Amniotic epithelial cell (primary cell): ENCODE data around the gene RPS6KA5.
"Not testable (repeated sequence)": the region's sequence is repeated elsewhere in the genome, so short reads cannot be mapped to it uniquely, and the experiment has no call there.

Source experiments
- DNase-seq: peaks from one replicate; pipeline ENCODE4 v3.0.0-alpha.2; 2010; ENCODE audit warnings: low read depth

Gene RPS6KA5

DNA sequence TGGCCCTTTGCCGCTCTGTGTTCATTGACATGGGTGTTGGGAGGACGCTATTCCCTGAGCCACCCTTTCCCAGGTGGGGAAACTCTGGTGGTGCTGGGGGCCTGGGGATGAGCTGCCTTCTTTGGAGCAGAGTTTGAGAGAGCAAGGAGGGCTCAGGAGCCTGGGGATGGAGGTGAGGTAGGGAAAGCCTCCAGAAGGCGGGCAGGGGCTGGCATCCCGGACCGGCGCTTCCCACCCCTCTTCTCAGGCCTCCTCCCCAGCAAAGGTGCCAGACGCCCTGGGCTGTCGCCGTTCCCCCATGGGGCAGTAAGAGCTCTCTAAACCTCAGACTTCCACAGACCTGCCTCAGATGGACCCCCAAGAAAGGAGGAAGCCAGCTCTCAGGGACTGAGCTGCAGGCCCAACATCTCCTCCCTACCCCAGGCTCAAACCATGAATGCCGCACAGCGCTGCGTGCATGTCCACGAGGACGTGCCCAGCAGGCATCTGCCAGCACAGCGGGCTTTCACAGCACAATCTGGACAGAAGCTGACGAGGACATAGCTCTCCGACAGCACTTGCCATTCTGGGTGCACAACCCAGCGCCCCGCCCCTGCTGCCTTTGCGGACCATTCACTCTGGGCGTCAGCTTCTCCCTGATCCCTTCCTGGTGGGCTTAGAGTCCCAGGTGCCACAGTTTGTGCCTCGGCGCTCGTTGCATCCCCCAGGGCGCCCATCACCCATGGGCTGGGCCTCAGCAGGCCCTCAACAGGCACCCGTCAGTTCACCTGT, 229.3 kb downstream of the RPS6KA5 start:
- DNase-seq = no peak

DNA sequence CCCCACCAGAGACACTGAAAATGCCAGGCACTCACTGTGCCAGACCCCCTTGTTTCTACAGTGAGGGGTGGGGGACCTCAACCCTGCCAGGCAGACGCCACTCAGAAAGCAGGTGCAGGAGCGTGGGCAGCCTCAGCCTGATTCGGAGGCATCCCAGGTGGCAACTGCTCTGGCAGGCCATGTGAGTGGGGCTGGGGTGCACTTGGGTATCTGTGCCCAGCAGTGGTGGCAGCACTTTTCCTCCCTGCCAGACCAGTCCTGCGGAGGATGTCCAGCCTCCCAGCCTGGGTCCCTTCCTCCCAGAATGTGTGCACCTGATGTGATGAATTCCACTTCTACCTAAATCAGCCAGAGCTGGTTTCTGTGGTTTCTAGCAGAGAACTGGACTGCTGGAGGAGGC, 230.8 kb downstream of the RPS6KA5 start:
- DNase-seq = no peak

DNA sequence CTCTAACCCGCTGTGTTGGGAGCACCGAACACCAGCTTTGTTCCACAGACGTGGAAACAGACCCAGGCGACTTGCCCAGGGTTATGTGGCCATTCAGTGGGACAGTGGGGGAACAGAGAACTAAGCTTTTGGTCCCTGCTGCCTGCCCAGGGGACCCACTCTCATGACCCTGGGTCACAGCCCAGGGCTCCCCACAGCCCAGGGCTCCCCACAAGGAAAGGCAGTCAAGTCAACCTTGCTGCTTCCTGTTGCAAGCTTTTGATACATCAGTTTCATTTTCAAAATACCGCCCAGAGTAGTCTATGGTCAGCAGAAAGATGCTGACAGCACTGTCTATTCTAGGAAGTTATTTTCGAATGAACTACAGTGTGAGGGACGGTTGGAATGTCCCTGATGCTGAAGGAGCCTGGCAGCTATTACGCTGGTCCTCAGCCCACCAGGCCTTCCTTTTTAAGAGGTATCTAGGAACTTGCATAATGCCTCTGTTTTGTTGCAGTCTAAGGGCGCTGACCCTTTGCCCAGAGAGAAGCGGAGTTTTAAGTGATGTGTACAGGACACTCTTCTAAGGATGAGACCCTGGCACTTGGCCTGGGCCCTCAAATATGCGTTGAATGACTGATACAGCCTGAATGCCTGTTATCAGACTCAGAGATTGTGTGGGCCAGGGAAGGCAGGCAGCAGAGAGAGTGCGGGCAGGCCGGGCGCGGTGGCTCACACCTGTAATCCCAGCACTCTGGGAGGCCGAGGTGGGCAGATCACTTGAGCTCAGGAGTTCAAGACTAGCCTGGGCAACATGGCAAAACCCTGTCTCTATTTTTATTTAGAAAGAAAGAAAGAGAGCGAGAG, 231.6 kb downstream of the RPS6KA5 start:
- DNase-seq = no peak

DNA sequence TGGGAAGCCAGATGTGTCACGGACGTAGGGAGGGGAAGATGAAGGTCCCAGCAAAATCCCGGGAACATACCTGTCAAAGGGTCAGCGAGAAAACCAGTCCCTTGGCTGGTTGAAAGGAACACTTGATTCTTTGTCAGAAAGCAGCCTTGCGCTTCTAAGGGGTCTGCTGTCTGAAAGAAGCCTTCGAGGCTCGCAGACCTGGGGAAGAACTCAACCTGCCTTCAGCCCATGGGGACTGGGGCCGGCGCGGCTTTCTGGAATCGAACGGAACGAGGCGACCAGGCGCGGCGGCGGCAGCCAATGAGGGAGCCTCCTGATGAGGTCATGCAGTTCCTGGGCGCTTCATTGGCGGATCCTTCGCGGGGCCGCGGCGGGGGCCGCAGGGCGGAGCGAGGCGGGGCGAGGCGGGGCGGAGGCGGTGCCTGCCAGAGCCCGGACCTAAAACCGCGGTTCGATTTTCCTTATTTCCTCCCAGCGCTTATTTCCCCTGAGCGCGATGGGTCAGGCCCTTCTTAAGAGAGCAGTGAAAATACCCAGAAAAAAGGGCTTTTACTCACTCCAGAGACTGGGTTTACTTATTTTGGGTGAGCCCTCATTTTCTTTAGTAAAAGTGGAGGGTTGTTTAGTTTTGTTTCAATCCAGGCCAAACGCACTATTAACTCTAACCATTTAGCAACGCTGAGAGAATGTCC, 232.4 kb downstream of the RPS6KA5 start:
- peak; percentile 67 for DNase-seq

DNA sequence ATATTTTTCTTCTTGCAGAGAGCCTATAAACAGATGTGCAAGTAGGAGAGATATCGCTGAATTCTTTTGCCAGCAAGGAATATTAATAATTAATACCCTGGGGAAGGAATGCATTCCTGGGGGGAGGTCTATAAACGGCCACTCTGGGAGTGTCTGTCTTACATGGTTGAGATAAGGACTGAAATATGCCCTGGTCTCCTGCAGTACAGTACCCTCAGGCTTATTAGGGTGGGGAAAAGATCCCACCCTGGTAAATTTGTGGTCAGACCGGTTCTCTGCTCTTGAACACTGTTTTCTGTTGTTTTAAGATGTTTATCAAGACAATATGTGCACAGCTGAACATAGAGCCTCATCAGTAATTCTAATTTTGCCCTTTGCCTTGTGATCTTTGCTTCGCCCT, 236.9 kb downstream of the RPS6KA5 start:
- not testable (repeated sequence) for DNase-seq

DNA sequence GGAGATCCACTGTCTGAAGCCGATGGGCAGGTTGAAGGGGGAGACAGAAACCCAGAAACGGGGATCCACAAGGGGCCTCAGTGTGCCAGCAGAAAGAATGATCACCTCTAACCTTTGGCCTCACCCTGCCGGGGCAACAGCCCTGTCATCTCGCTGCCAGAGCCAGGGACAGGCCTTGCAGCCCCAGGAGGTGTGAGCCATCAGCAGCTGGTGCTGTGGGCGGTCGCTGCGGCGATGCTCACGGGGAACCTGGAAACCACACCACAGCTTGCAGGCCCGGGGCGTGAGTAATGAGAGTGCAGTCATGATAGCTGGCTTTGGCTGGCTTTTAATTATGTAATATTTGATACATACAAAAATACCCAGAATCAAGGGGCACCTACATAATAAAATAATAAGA, 239.5 kb downstream of the RPS6KA5 start:
- peak; percentile 46 for DNase-seq

DNA sequence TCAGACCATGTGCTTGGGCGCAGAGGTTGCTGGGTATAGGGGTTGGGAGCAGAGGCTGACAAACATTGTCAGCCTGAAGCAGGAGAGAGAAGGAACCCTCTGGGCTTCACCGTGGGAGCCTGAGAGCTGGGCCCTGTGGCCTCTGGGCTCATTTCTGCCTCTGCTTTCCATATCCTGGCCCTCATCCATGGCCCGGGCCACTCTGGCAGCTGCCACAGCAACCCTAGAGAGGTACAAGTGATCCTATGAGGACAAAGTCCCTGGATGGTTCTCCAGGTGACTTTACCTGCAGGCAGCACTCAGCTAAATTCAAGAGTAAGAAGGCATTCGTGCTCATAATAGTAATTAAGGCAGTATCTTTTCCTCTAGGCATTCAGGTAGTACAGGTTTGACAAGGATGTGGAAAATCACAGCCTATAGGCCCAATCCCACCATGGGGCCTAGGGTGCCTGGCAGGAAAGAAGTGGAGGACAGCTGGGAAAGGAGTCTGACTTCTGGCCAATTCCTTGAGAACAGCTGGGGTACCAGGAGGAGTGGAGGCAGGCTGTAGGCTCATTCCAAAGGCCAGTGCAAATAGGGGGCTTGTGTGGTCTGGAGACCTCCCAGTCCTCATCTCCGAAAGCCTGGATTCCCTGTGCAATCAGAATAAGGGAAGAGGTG, 240.6 kb downstream of the RPS6KA5 start:
- no peak for DNase-seq

DNA sequence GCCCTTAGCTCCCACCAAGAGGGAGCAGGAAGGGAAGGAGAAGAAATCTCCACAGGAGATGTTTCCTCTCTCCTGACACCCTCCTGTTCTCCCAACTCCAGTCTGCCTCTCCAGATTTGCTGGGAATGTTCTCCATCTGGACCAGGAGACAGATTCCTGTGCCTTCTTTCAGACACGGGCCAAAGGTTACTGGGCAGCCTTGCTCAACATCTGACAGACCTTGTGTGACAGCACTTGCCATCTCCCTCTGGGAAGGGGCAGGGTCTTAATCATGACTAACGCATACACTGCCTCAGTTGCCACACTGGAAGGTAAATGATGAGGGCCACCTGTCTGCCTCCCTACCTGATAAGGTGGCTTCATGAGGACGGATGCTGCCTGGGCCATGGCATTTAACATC, 241.7 kb downstream of the RPS6KA5 start:
- no peak for DNase-seq

DNA sequence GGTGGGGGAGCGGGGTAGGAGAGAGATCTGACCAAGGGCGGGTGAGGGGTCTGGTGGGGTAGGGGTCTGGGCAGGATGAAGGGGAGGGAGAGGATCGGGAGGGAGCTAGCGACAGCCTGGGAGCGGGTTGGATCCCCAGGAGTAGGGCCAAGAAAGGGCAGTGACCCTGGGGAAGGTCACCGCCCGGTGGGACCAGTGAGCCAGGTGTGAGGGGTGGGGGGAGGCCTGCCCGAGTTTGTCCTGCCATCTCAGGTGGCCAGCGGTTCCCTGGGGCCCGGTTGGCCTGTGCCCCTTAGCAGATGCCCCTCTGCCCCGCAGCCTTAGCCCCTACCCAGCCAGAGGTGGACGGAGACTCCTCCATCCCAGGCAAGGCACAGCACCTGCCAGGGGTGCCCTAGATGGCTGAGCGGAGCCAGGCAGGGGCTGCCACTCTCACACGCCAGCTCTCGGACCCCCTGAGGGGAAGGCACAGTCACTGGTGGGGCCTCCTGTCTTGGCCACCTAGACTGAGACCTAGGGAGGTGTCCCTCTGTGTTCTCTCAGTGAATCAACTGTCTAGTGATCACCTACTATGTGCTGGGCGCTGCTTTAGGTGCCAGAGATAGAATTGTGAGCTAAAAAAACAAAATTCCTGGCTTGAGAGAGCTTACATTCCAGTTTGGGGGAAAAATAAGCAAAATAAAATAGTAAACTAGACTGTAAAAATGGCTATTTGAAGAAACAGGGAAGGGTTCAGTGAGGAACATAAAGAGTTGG, 243.6 kb downstream of the RPS6KA5 start:
- no peak for DNase-seq

DNA sequence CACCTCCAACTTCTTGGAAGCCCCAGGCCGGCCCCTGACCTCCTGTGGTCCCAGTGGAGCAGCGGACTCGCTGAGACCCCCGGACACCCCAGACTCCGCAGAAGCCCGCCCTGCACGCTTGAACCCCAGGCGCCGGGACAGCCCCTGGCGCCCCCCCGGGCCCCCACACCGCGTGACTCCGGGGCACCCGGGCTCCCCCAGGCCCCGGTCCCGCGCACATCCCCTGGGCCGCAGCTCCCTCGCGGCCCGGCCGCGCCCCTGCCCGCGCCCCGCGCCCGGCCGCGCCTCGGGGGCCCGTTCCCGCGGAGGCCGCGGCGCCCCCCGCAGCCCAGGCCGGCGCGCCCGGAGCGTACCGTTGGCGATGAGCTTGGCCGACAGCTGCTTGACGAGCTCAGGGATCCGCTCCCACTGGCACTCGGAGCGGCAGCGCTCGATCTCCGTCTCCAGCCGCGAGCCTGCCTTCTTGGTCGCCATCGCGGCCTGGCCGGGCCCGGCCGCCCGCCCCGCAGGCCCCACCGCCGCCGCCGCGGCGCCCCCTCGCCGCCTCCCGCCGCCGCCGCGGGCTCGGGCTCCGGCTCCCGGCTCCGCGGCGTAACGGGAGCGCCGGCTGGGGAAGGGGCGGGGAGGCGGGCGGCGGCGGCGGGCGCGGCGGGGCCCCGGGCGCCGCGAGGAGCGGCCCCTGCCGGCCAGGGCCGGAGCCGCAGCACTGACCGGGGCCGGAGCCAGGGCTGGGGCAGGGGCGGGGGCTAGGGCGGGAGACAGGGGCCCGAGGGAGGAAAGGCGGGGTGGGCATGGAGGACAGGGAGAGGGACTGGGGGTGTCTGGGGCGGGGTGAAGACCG, 244.4 kb downstream of the RPS6KA5 start, which contains the start of gene TTC7B:
Gene TTC7B, minus strand, starts transcription at position 609 of the 841 bp plus-strand sequence. Its CDS starts 135 bp downstream, at position 474.
- DNase-seq = no peak

DNA sequence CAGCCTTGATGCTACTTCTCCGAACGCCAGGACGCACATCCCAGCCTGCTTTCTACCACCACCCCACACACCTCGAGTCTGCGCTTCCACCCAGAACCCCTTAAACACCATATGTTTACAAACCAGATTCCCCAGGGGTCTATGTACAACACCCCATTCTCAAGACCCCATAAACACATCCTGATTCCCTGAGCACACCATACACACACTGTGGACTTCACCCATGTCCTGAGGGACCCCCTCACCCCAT, 244.9 kb downstream of the RPS6KA5 start:
- no peak for DNase-seq

DNA sequence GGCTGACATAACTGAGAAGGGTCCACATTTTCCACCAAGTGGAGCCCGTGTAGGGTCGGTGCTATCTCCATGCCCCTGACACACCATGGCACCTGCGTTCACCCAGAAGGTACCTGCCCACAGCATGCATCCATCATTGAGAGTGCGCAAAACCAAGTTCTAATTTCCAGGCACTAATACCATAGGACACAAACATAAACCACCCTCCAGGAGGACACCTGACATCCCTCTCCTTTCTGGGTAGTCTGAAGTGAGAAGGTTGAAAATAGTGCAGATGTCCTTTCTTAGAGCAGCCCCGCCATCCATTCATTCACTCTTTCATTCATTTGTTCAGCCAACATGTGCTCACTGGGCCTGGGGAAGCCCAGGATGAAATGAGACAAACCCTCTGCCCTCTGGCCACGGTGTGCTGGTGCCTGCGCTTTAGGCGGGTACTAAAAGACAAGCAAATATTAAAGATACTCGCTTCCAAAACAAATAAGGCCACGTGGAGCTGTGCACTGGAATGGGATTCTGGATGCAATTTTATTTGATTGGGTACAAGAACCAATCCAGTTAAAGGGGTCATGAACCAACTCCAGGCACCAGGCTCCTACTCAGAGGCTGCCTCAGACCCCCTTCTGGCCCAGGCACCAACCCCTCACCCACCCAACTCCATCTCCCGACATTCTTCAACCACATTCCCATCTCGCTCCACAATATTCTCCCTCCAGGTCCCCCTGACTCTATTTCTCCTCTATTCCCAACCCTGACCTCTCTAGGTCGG, 245.5 kb downstream of the RPS6KA5 start:
- no peak for DNase-seq

DNA sequence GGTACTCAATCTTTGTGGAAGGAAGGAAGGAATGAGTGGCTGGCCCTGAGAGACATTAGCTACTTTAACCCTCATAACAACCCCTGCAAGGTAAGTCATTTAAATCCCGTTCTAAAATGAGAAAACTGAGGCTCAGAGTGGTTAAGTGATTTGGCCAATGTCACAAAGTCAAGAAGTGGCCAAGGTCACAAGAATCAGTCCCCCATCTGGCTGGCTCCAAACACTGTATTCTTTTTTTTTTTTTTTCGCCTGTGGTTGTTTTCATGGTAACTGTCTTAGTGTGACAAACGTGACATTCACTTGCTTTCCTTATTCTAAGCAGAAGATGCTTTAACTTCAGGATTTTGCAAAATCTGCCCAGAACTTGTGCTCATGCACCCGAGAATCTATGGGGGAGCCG, 247.0 kb downstream of the RPS6KA5 start:
- DNase-seq = no peak

DNA sequence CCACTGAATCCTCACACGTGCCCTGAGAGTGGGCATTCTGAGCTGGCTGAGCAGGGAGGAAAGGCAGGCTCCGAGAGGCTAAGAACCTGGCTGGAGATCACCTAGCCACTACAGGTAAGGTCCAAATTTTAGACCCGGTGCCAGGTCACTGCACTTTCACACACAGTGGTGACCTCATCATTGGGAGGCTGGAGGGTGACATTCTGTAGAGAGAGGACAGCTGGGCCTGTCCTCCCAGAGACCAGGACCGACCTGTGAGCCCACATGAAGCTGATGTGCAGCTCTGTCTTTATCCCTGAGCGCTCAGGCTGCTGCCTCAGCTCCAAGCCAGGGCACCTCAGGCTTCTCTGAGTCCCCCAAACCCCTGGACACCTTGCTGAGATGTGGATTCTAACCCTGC, 248.3 kb downstream of the RPS6KA5 start:
- DNase-seq = no peak

DNA sequence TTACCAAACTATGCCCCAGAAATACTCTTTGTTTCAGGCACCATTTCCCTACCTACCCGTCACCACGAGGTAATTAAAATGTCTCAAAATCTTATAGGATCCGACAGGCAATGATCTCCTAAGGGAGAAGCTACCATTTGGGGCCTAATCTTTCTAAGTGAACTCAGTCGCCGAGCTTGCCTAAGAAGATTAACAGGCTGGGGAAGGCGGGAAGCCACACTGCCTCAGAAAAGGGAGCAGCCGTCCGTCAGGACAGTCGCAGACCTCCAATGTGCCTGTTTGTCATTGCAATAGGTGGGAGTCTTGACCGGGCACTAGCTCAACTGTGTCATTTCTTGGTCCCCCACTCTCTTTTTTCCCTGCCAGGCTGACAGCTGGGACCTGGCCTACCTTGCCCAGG, 248.8 kb downstream of the RPS6KA5 start:
- no peak for DNase-seq

DNA sequence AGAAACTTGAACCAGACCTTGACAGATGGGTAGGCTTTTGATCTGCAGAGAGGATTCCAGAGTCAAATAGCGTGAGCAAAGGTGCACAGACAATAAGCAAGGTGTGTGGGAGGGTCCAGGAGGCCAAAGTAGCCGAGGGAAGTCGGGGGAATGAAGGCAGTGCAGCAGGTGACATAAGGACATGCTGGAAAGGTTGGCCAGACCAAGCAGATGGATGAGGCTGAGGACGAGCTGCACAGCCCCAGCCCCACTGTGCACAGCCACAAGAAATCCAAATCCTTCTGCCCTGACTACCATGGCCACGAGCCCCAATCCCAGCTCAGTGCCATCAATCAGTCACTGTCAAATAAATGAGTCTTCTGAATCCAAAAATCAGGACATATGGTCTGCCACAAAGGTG, 249.6 kb downstream of the RPS6KA5 start:
- DNase-seq = no peak

DNA sequence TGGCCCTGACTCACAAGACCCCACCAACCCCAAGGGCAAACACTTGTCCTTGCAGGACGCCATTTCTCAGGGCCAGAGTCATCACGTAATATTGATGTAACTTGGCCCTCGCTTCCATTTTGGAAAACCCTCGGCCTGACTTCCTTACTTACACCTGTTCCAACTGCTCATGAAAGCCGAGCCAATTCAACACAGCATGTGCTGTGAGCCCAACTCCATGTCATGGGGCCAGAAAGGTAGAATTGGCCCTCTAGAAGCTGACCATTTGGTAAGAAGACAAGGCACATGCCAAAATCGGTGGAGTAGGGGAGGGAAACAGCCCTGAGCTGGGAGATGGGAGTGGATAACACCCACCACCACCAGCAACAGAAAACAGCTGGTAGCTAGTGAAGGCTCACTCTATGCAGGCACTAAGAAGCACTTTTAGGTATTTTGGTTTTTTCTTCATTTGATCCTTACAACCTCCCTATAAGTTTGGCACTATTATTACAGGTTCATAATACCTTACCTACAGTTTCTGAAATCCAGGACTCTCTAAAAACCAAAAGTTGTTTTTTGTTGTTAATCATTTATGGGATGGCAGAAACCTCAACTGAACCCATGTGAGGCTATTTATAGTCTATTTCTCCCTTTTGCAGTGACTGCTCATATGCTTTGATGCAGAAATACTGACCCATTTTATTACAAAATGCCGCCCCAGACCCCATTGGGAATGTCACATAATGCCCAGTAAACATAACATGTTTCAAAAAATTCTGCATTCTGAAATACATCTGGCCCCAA, 250.7 kb downstream of the RPS6KA5 start:
- no peak for DNase-seq

DNA sequence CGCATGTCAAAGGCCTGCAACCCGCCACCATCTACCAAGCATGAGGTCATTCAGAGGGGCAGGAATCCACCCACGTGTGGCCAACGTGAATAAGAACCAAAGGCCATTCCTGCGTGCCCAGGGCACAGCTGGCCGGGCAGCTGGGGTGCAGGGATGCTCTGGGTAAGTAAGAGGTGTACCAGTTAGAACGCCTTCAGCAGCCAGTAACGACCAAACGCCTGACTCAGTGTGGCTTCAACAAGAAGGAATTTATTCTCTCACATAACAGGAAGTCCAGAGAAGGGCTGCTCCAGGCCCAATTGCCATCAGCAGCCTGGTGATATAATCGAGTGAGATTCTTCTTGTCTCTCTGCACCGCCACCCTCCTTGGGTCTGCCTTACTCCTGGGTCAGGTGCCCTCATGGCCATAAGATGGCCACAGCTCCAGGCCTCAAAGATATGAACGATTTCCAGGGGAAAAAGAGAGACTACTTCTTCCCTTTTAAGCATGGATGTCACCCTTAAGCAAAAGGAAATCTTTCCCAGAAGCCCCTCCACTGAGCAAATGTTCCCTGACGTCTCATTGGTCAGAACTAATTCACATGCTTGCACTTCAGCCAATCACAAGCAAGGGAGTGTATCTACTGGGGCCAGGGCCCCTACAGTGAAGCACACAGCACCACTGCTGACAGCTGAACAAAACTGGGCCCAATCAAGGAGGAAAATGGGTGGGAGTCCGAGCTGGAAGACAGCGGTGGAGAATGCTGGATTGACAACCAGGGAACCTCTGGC, 251.5 kb downstream of the RPS6KA5 start:
- no peak for DNase-seq
